Activated naive CD4-positive, alpha-beta T cell treated with anti-CD3 and anti-CD28 coated beads, Interleukin-2, amount 10 ng/mL, durations not matched to agents 7 days and 5 days (primary cell): Measurements from ENCODE around the gene DPH2.

Source experiments
- CTCF ChIA-PET: fragments of 350-600 bp; sonication (Branson Sonifier 250); formaldehyde crosslinking; loops from one replicate; lab custom pipeline; 2021; ENCODE audit warnings: antibody characterized with exemption; lab: Charles Lee
- DNase-seq: peaks from one replicate; pipeline ENCODE4 v3.0.0-alpha.2; 2020
- H3K27ac Mint-ChIP-seq: one replicate; pipeline ENCODE4 v1.8.0; 2021; ENCODE audit warnings: mild to moderate bottlenecking, moderate library complexity, mixed read lengths
- H3K27me3 Mint-ChIP-seq: one replicate; pipeline ENCODE4 v1.8.0; 2021; ENCODE audit warnings: mild to moderate bottlenecking, mixed read lengths
- H3K36me3 Mint-ChIP-seq: one replicate; pipeline ENCODE4 v1.8.0; 2021; ENCODE audit warnings: mixed read lengths
- H3K4me1 Mint-ChIP-seq: one replicate; pipeline ENCODE4 v1.8.0; 2021; ENCODE audit warnings: mixed read lengths
- H3K4me3 Mint-ChIP-seq: one replicate; pipeline ENCODE4 v1.8.0; 2021; ENCODE audit warnings: mild to moderate bottlenecking, moderate library complexity, mixed read lengths
- H3K9me3 Mint-ChIP-seq: one replicate; pipeline ENCODE4 v1.8.0; 2021; ENCODE audit warnings: mixed read lengths

Gene DPH2

GRCh38 chr1:44016041-44016889 lies 46.5 kb downstream of the DPH2 start:
- H3K4me1 Mint-ChIP-seq = peaks cover 5% of the 10 kb centered on the region
- CTCF ChIA-PET = interaction anchor here (0.7 to 0.9 kb wide), 2 partner anchors 19 to 20 kb away, joined by 3 read pairs; no protein-coding TSS in a partner anchor

GRCh38 chr1:44016890-44017400 lies 47.1 kb downstream of the DPH2 start:
- DNase-seq = no peak
- Mint-ChIP-seq H3K27me3 (no peaks in the 10 kb centered on the region), H3K4me1 (peaks cover 5% of the 10 kb centered on the region), H3K9me3 (no peaks in the 10 kb centered on the region), H3K4me3 (no peak overlapping the region), H3K36me3 (no peaks in the 10 kb centered on the region), H3K27ac (no peak overlapping the region)
- CTCF ChIA-PET = interaction anchor here (0.7 to 0.9 kb wide), 2 partner anchors 19 to 20 kb away, joined by 3 read pairs; no protein-coding TSS in a partner anchor

More at GRCh38 chr1:44016041-44016889, 46.5 kb downstream of the DPH2 start:
- Mint-ChIP-seq H3K36me3 (no peaks in the 10 kb centered on the region), H3K27ac (no peak overlapping the region), H3K27me3 (no peaks in the 10 kb centered on the region), H3K9me3 (no peaks in the 10 kb centered on the region), H3K4me3 (no peak overlapping the region)
- DNase-seq = no peak

GRCh38 chr1:44019466-44019948 lies 49.7 kb downstream of the DPH2 start:
- H3K36me3 Mint-ChIP-seq = no peaks in the 10 kb centered on the region
- H3K27me3 Mint-ChIP-seq = no peaks in the 10 kb centered on the region
- no peaks in the 10 kb centered on the region for H3K4me1 Mint-ChIP-seq
- no peaks in the 10 kb centered on the region for H3K9me3 Mint-ChIP-seq
- CTCF ChIA-PET = interaction anchor here (1.4 kb wide), 1 partner anchor 13 kb away, joined by 3 read pairs; no protein-coding TSS in a partner anchor
- DNase-seq = no peak
- H3K4me3 Mint-ChIP-seq = no peak overlapping the region
- no peak overlapping the region for H3K27ac Mint-ChIP-seq

GRCh38 chr1:44020464-44020863 lies 50.7 kb downstream of the DPH2 start:
- Mint-ChIP-seq H3K4me3 (no peak overlapping the region), H3K9me3 (no peaks in the 10 kb centered on the region), H3K4me1 (no peaks in the 10 kb centered on the region), H3K27ac (no peak overlapping the region), H3K36me3 (no peaks in the 10 kb centered on the region), H3K27me3 (no peaks in the 10 kb centered on the region)
- DNase-seq = no peak
- CTCF ChIA-PET = interaction anchor here (1.4 kb wide), 1 partner anchor 14 kb away, joined by 3 read pairs; no protein-coding TSS in a partner anchor

GRCh38 chr1:44021156-44021555 lies 51.3 kb downstream of the DPH2 start:
- H3K4me1 Mint-ChIP-seq = no peaks in the 10 kb centered on the region
- no peak for DNase-seq
- H3K36me3 Mint-ChIP-seq = no peaks in the 10 kb centered on the region
- CTCF ChIA-PET = interaction anchor here (0.6 to 0.7 kb wide), 2 partner anchors 15 to 1483 kb away, joined by 3 to 6 read pairs; no protein-coding TSS in a partner anchor
- no peaks in the 10 kb centered on the region for H3K27me3 Mint-ChIP-seq
- H3K4me3 Mint-ChIP-seq = no peak overlapping the region
- no peak overlapping the region for H3K27ac Mint-ChIP-seq
- no peaks in the 10 kb centered on the region for H3K9me3 Mint-ChIP-seq

GRCh38 chr1:44021581-44022321 lies 51.9 kb downstream of the DPH2 start:
- H3K4me3 Mint-ChIP-seq = no peak overlapping the region
- no peaks in the 10 kb centered on the region for H3K4me1 Mint-ChIP-seq
- H3K27ac Mint-ChIP-seq = no peak overlapping the region
- no peaks in the 10 kb centered on the region for H3K36me3 Mint-ChIP-seq
- DNase-seq = no peak
- no peaks in the 10 kb centered on the region for H3K27me3 Mint-ChIP-seq
- CTCF ChIA-PET = interaction anchor here (0.6 to 1.1 kb wide), 3 partner anchors 15 to 1483 kb away, joined by 3 to 6 read pairs (median 3); no protein-coding TSS in a partner anchor
- no peaks in the 10 kb centered on the region for H3K9me3 Mint-ChIP-seq
